ENCODE measurements around the gene ITM2B. TPM values are rescaled to one million over a fixed set of nuclear protein-coding genes. Genes with fewer than 3 reads are reported as not detected.

Gene ITM2B
- total and polyA plus RNA-seq, 11 donors: 255 to 772 (median 489) TPM

DNA sequence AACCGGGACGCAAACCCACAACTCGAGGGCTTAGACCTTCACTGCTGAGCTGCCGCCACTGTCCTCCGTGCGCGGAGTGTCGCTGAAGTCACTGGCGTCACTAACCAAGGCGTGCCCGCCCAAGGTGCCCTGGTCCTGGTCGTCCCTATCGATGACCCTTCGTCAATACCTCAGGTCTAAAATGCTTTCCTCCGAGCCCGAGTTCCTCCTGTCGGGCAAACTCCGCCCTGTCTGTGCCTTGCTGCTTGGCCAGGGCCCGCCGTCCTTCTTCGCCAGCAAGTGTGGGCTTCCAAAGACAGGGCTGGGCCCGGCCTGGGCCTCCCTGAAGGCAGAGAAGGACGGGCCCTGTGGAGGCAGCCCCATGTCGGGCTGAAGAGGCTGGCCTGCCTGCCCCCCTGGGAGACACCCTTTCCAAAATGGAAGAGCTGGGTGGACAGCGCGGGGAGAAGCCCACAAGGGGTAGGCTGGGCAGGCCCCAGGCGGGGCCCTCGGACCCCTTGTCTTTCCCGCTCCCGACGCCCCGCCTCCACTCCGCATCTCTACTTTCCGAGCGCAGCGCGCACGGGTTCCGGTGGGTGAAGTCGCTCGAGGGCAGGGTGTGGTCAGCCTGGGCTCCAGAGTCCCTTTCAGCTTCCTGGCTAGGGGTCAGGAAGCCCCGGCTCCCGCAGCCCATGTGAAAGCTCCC is 84.0 kb downstream of the ITM2B start:
- Histone ChIP-seq H3K36me3 (peaks cover 0 to 28% (median 6%) of the 10 kb centered on the region in 9 donors), H3K27ac (peak overlapping the region in 11 of 12 donors; percentile 25 to 65 (median 49)), H3K9me3 (peaks cover 0 to 21% (median 3%) of the 10 kb centered on the region in 12 donors), H3K4me1 (peaks cover 0 to 26% (median 12%) of the 10 kb centered on the region in 12 donors), H3K4me3 (peak overlapping the region in 6 of 12 donors; percentile 15 to 30 (median 24)), H3K27me3 (no peaks in the 10 kb centered on the region)
- WGBS, 4 donors: 74 to 93% (median 89%) methylated on average over 32 to 43 of the region's 43 CpGs
- ATAC-seq (peak in 3 of 4 donors; percentile 3 to 23 (median 20)), DNase-seq (peak in 2 of 5 donors; percentile 26 to 54)
- intact Hi-C loops (cut with DNase I): loop anchor here in 1 of 10 donors (10.0 kb wide), 1 partner anchor 192 kb away; no protein-coding TSS in a partner anchor
- no peak for TF ChIP-seq POLR2A (IDR thresholded peaks at IDR 0.05)
- TF ChIP-seq CTCF (IDR thresholded peaks at IDR 0.05): no peak

DNA sequence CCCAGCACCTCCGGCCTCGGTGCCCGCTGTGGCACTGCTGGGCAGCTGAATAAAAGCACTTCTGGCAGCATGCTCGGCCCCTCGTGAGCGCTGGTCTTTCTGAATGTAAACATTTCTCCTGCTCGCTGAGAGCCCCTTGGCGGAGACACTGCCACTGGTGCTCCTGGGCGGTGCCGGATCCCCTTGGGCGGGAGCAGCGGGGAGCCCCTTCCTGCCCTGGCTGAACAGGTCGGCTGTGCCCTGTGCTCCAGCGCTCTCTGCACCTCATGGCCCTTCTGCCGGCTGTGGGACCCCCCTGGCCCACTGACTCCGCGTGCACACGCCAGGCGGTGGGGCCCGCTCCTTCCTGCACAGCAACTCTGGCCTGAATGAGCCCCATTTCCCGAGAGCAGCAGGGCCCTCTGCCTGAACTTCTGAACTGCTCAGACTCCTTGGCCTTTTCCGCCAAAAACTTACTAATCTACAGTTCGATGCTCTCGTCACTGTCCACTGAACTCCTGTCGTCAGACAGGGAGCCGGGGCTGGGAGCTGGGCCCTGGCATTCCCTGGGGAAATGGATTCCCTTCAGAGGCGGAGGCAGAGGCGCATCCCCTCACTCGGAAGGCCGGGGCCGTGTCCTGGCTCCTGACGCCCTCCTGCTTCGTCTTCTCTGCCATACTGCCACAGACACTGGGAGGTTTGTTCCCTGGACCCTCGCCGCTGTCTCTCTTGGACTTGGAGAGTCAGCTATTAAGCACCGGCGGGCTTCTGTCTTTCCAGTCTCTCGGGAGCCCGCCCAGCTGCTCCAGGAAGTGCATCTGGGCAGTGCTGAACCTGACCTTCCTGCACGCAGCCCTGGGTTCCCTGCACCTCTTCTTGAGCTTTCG is 84.7 kb downstream of the ITM2B start:
- no peak for TF ChIP-seq CTCF (IDR thresholded peaks at IDR 0.05)
- TF ChIP-seq POLR2A (IDR thresholded peaks at IDR 0.05): no peak
- 72 to 80% (median 75%) methylated on average over 32 to 41 of the region's 41 CpGs for WGBS, 4 donors
- intact Hi-C loops (cut with DNase I): loop anchor here in 1 of 10 donors (10.0 kb wide), 1 partner anchor 193 kb away; no protein-coding TSS in a partner anchor
- peak overlapping the region in 10 of 12 donors; percentile 15 to 51 (median 30) for H3K4me3 ChIP-seq
- peak overlapping the region in 11 of 12 donors; percentile 25 to 65 (median 49) for H3K27ac ChIP-seq
- peaks cover 0 to 22% (median 10%) of the 10 kb centered on the region in 12 donors for H3K4me1 ChIP-seq
- H3K27me3 ChIP-seq: no peaks in the 10 kb centered on the region
- H3K36me3 ChIP-seq: peaks cover 0 to 24% (median 0%) of the 10 kb centered on the region in 9 donors
- peak; percentile 33 to 67 (median 52) for DNase-seq
- ATAC-seq: peak; percentile 19 to 56 (median 38)
- peaks cover 0 to 29% (median 10%) of the 10 kb centered on the region in 12 donors for H3K9me3 ChIP-seq

DNA sequence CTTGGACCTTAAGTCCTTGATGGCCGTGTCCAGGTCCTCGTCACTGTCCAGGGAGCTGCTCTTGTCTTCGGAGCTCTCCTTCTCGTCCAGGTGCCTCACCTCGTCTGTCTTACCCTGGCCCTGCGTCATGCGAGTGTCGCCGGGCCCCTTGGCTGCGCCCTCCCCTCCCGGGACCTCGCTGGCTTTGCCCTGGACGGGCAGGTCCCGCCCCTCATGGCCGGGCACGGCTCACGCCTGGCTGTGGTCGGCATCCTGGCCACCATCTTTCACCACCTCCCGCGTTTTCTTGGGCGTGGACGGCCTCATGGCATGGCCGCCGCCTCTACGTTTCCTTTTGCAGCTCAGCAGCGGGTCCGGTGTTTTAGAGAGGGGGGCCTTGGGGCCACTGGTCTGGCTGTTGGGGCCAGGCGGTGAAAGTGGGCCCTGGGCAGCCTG is 85.4 kb downstream of the ITM2B start:
- Histone ChIP-seq H3K4me3 (peak overlapping the region in 8 of 12 donors; percentile 15 to 51 (median 35)), H3K27me3 (no peaks in the 10 kb centered on the region), H3K36me3 (peaks cover 0 to 24% (median 0%) of the 10 kb centered on the region in 9 donors), H3K9me3 (peaks cover 0 to 35% (median 11%) of the 10 kb centered on the region in 12 donors), H3K4me1 (peaks cover 0 to 21% (median 10%) of the 10 kb centered on the region in 12 donors), H3K27ac (peak overlapping the region in 11 of 12 donors; percentile 3 to 65 (median 42))
- ATAC-seq (peak in 2 of 4 donors; percentile 16 to 35), DNase-seq (peak in 3 of 5 donors; percentile 25 to 64 (median 28))
- intact Hi-C loops (cut with DNase I): loop anchor here in 1 of 10 donors (10.0 kb wide), 1 partner anchor 194 kb away; no protein-coding TSS in a partner anchor
- TF ChIP-seq CTCF (IDR thresholded peaks at IDR 0.05) (no peak), POLR2A (IDR thresholded peaks at IDR 0.05) (no peak)
- 76 to 91% (median 81%) methylated on average over 27 to 28 of the region's 28 CpGs for WGBS, 4 donors
